ENCODE results near the gene PRPF4.
A peak's percentile ranks its signal among the peaks of the same experiment; 100 is the strongest.

Gene PRPF4

DNA sequence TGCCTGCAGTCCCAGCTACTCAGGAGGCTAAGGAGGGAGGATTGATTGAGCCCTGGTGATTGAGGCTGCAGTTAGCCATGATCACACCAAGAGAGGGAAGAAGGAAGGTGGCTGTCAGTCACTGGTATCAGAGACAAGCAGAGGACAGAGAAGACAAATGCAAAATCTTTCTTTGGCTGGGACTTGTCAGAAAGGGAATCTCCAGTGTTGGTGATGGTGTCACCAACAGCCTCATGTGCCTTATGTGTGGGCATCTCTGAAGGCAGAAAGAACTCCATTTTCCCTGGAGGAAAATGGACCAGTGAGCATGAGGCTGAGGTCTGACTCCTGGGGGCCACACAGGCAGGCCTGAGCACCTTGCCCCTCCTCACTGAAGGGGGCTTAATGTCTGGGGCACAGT is 39.8 kb downstream of the PRPF4 start:
- no peak for DNase-seq

DNA sequence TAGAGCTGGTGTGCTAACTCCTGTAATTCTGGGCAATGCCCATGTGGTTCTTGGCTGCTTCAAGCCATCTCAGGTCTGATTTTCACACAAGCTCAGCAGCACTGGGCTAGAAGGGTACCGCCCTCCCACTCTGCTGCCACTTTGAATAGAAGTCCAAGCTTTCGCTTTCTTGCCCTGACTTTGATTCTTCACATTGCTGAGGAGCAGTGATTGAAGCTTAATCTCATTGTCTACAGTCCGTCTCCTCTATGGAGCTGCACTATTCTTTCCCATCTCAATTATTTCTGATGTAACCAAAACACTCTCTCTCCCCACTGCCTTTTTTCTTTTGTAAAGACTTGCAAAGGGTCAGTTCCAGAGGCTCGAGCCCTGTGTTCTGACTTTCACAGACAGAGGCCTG is 40.6 kb downstream of the PRPF4 start:
- DNase-seq = peak; percentile 42

DNA sequence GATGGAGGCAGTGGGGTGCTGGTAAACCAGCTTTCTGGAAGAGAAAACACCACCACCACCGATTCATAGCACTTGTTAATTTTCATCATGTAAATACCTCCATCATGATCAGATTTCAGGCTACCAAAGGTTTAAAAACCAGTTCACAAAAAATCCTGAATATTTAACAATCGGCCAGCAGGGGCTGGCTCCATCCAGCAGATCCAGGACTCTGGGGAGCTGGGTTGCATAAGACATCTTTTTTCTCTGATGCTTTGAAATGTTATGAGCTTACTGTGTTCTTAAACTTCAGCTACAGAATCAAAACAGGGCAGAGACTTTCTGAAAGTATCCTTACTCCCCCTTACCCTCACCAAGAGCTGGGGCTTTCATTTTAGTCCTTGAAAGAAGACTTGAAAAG is 42.3 kb downstream of the PRPF4 start:
- no peak for DNase-seq

DNA sequence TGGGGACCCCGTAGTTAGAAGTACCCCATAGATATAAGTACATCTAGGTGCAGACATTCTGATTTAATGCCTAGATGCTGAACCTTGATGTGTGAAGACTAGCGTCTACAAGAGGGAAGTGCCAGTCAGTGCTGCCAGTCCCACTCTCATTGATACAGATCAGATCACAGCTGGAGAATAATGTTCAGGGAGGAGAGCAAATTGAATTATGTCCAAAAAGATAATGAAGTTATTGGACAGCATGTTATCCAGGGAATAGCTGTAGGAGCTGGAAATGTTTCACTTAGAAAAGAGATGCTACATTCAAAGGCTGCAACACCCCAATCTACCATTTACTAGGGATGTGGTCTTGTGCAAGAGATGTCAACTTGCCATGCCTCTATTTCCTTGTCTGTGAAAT is 43.6 kb downstream of the PRPF4 start:
- DNase-seq = no peak

DNA sequence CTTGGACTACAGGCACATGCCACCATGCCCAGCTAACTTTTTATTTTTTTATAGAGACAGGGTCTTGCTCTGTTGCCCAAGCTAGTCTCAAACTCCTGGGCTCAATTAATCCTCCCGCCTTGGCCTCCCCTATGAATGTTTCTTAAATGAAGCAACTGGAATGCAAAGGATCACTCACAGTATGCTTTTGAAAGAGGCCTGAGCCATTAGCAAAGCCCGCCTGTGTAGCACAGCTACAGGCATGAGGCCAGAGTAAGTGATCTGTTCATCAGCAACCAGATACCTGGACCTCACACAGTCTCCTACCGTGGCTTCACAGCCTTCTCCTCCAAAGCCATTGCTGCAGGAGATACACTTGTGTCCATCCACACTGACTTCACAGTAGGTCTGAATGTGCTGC is 44.6 kb downstream of the PRPF4 start:
- no peak for DNase-seq

DNA sequence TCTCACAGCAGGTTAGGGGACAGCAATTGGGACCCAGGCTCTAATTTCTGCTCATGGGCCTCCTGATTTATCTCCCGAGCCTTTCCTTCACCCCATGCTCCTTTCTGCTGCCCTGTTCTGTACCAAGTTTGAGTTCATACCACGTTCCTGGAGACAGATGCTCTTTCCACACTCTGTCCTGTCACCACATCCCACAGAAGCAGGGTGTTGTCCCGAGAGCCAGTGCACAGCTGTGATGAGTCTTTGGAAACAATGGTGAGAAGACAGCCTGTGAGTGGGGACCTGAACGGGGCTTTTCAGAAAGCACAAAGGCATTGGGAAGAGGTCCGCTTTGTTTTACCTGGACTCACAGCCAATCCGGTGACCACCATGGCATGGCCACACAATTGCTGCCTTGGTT is 47.2 kb downstream of the PRPF4 start:
- no peak for DNase-seq

DNA sequence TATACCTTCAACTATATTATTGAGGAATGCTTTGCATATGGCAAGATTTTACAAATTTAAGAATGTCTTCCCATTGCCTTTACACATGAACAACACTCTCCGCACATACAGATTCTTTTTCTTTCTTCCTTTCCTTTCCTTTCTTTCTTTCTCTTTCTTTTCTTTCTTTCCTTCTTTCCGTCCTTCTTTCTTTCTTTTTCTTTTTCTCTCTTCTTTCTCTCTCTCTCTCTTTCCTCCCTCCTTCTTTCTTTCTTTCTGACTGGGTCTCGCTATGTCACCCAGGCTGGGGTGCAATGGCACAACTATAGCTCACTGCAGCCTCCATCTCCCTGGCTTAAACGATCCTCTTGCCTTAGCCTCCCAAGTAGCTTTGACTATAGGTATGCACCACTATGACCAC is 50.8 kb downstream of the PRPF4 start:
- no peak for DNase-seq

DNA sequence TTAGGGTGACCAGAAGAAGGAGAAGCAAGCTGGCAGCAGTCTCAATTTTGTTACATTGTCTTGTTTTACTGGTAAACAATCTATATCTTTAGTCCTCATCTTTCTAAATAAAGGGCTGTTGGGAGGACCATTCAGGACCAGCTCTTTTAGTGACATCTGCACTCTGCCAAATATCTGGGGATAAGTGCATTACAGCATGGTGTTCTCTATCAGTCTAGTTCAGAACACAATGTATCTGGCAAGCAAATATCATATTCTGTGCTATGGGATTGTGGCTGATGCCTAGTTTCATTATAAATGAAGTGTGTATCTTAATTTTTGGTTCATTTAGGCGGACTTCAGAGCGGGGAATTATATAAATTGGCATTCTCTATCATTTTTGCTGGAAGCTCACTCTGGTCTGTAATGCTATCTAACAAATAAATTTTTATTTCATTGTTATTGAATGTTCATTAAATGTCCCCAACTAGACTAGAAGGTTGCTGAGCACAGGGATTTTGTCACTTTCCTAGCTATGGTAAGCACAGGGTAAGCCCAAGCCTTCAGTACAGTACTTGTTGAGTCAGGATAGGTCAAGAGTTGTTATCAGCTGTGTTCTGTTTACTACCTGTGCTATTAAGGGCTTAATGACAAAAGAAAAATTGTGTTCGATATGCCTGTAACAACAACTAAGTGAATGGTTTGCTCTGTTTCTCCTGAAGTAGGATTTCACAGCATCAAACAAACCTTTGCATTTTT is 52.8 kb downstream of the PRPF4 start:
- no peak for DNase-seq

DNA sequence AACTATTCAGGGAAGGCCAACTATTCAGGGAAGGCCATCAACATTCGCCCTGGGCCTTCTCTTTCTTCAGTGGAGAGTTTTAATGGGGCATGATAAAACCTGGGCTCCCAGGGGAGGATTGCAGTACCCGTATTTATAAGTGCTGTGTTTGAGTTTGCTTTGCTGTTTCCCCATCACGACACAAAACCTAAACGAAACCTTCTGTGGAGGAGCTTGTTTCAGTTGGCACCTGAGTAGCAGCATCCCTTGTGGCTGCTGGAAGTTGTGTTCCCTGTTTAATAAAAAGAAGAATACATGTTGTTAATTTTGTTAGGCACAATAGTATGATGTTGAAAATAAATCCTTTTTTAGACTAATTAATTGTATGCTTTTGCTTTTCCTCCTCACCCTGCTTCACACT is 56.3 kb downstream of the PRPF4 start:
- no peak for DNase-seq

DNA sequence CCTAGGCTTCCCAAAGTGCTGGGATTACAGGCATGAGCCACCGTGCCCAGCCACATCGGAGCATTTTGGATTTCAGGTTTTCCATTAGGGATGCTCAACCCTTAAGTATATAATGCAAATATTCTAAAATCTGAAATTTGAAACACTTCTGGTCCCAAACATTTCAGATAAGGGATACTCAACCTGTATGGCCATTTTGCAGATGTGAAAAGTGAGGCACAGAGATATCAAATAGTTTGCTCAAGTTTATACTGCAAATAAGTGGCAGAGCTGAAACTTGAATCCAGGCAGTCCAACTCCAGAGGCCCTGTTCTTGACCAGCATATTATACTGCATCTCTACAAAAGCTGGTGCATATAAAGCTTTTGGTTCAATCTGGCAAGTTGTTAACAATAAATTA is 62.3 kb downstream of the PRPF4 start:
- DNase-seq = no peak

DNA sequence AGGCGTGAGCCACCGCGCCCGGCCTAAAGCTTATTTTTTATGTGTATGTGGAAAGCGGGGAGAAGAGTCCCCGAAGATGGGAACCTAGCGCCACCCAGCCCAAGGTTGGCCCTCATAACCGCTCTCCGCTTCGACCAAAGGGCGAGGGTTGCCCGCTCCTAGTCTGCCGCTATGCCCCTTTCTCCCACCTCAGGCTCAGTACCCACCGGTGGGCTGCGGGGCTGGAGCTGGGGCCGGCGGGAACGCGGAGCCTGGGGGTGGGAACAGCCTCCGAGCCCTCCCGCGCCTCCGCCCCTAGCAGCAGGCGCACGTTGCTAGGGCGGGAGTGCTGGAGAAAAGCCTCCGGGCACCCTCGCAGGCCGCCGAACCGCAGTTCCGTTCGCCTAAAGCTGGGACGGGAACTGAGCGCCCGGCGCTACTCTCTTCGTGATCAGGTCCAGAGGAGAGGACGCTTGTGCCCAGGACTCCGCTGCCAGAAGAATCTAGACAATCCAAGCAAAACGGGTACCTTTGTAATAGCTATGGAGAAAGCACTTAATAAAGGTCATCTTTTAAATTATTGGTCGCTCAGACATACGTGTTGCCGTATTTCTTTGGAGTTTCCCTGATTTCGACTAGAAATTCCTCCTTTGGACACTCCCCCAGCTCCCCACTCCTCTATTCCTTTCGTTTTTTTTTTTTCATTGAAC is 64.7 kb downstream of the PRPF4 start, which contains the start of gene WDR31:
Gene WDR31 (minus strand): TSS at position 265 of the 689 bp plus-strand sequence. CDS start 8,253 bp downstream, outside the sequence.
- peak; percentile 95 for DNase-seq

DNA sequence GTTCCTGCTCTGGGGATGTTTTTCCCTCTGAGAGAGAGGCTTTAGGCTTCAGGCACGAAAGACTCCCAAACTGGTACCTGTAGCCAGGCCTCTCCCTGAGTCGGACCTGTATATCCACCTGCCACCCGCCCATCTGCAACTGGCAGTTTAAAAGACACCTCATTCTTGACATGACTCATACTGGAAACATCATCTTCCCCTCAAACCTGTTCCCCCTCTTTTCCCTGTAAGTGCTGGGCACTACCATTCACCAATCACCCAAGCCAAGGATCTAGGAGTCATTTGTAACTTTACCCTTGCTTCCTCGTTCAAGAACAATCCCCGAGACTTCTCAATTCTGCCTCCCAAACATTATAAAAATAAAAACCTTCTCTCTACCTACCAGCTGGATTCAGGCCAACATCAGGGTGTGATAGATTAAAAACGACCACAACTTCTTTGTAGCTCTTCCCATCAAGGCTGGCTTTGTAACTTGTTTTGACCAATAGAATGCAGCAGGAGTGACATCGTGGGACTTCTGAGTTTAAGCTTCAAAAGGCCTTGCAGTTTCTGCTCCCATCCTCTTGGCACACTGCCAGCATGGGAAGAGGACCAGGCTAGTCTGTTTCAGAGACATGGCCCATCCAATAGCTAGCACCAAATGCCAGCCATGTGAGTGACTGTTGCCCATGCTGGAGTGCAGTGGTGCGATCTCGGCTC is 66.4 kb downstream of the PRPF4 start:
- no peak for DNase-seq
